ENCODE data around the gene TRA2B.

Gene TRA2B

DNA sequence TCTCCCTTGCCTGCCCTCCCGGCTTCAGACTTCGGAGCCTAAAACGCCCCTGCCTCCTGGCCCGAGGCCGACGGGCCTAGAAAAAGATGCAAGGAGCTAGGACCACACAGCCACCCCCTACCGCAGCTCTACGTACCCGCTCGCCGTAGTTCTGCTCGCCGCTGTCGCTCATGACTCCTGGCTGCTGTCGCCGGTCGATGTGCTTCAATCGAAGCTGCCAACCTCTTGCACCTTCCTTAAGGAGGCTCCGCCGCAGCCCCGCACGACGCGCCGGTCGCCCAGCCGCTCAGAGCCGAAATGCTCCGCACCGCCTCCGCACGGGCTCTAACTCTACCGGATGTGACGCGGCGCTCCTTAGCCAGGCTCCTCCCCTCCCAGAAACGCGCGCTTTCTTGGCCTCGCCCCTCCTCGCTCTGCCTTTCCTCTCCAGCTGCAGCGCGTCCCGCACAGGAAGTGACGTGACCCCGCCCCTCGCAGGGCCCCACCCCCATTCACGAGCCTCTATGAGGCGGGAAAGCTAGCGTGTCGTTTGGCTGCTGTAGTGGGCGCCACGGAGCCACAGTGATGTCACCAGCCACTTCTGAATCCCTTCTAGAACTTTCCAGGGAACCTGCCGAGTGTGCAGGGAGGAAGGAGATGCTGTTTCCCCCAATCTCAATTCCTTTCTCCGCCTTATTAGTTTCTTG is at the start of gene TRA2B:
TRA2B (minus strand) TSS at position 326 of the 686 bp plus-strand sequence; CDS start at position 172, 154 bp downstream.
- peaks cover 3% of the 10 kb centered on the region for H3K9me3 Mint-ChIP-seq
- peaks cover 54% of the 10 kb centered on the region for H3K36me3 Mint-ChIP-seq (ENCODE audit: low read depth)
- peak within 1 kb of the TSS; percentile 100 for H3K27ac Mint-ChIP-seq
- peaks cover 24% of the 10 kb centered on the region for H3K4me1 Mint-ChIP-seq (ENCODE audit: low read depth)
- H3K4me3 Mint-ChIP-seq, result peak within 1 kb of the TSS; percentile 99
- H3K27me3 Mint-ChIP-seq, result no peaks in the 10 kb centered on the region
- peak; percentile 99 for DNase-seq

DNA sequence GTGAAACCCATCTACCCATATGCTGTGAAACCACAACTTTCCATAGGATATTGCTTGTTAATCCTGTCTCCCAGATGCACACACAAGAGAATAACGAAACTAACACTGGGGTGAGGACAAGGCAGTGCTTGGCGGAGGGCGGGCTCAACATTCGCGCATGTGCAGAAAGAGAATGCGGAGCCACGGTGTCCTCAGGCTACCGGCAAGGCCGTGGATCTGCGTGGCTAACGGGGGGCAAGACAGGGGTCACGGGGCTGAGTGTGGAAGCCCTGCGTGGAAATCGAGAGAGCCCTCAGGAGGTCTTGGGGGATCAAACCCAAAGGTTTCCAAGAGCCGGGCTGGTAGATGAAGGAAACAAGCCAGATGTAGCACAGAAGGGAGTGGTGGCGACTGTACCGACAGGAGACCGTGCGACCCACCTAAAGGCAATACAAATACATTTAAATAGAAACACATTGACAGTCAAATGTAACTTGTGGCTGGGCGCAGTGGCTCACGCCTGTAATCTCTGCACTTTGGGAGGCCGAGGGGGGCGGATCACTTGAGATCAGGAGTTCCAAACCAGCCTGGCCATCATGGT is 48.5 kb upstream of the TRA2B start:
- Mint-ChIP-seq H3K9me3 (no peaks in the 10 kb centered on the region), H3K36me3 (ENCODE audit: low read depth) (no peaks in the 10 kb centered on the region), H3K4me1 (ENCODE audit: low read depth) (peaks cover 4% of the 10 kb centered on the region), H3K4me3 (no peak overlapping the region), H3K27ac (no peak overlapping the region), H3K27me3 (peaks cover 15% of the 10 kb centered on the region)
- no peak for DNase-seq

DNA sequence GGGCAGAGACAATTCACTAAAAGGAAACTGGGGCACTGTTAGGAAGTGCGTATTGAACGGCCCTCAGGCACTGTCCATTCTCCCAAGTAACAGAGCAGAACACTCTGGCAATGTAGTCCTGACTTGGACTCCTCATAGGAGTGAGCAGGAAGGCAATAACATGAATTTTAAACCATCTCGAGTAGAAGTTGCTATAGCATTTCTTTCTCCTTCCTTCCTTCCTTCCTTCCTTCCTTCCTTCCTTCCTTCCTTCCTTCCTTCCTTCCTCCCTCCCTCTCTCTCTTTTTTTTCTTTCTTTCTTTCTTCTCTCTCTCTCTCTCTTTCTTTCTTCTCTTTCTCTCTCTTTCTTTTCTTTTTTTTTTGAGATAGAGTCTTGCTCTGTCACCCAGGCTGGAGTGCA is 46.4 kb upstream of the TRA2B start:
- Mint-ChIP-seq H3K4me1 (ENCODE audit: low read depth) (peaks cover 4% of the 10 kb centered on the region), H3K9me3 (no peaks in the 10 kb centered on the region), H3K36me3 (ENCODE audit: low read depth) (no peaks in the 10 kb centered on the region), H3K4me3 (no peak overlapping the region), H3K27me3 (peaks cover 19% of the 10 kb centered on the region), H3K27ac (no peak overlapping the region)
- DNase-seq, result no peak

DNA sequence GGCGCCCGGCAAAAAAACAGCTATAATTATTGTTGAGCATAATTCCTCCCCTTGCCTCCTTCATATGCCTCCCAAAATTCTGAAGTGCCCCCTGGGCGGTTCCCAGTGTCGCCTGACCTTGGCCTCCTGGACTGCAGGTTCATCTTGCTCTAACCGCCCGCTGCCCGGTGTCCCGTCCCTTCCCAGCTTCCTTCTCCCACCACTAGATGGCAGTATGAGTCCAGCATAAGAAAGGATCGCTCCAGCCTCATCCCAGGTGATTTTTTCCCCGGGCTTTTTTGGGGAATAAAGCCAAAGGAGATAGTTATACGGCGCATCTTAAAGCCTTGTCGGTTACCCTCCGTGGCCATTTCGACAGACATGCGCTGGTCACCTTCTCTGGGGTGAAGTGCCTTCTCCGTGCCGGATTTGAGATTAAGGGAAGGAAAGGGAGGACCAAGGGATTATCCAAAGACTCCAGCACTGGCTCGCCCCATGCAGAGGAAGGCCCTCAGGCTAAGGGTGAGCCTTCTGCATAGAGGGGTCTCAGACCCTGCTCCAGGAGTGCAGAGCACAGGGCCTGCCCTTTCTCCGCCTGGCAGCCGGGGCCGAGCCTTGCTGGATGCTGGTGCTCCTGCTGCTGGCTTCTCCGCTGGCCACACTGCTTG is 45.8 kb upstream of the TRA2B start:
- Mint-ChIP-seq H3K27ac (no peak overlapping the region), H3K4me1 (ENCODE audit: low read depth) (peaks cover 7% of the 10 kb centered on the region), H3K36me3 (ENCODE audit: low read depth) (no peaks in the 10 kb centered on the region)

DNA sequence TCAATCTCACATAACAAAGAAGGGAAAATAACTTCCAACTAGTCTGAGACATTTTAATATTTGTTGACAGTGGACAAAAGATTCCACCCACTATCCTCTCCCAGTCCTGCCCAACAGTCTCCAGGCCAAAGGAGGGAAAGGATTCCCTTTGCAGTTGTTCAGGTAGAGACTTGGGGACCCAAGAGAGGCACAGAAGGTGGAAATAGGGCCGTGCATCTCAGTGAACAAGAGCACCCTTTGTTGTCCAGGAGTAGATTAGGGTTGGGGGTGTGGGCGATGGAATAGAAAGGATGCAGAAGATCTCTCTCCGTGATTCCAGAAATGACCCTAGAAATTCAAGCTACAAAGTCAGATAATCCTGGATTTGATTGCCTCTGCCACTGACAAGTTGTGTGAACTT is 44.8 kb upstream of the TRA2B start:
- Mint-ChIP-seq H3K36me3 (ENCODE audit: low read depth) (no peaks in the 10 kb centered on the region), H3K9me3 (no peaks in the 10 kb centered on the region), H3K4me3 (no peak overlapping the region), H3K4me1 (ENCODE audit: low read depth) (peaks cover 14% of the 10 kb centered on the region), H3K27me3 (peaks cover 19% of the 10 kb centered on the region), H3K27ac (no peak overlapping the region)
- no peak for DNase-seq

More for the DNA sequence above, 45.8 kb upstream of the TRA2B start:
- no peak overlapping the region for H3K4me3 Mint-ChIP-seq
- peak; percentile 70 for DNase-seq
- no peaks in the 10 kb centered on the region for H3K9me3 Mint-ChIP-seq
- peaks cover 19% of the 10 kb centered on the region for H3K27me3 Mint-ChIP-seq

DNA sequence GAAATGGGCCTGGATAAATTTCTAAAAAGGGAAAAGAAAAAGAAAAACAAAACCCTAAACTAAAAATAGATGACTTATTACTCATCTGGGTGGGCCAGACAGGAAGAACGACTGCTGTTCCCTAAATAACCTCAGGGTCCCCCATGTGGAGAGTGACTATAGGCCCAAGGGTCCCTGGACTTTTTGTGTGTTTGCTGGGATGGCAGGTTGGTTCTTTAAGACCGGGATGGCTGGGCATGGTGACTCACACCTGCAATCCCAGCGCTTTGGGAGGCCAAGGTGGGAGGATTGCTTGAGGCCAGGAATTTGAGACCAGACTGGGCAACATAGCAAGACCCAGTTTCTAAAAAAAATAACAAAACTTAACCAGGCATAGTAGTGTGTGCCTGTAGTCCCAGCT is 43.8 kb upstream of the TRA2B start:
- H3K4me3 Mint-ChIP-seq, result no peak overlapping the region
- no peaks in the 10 kb centered on the region for H3K9me3 Mint-ChIP-seq
- no peak overlapping the region for H3K27ac Mint-ChIP-seq
- no peaks in the 10 kb centered on the region for H3K36me3 Mint-ChIP-seq (ENCODE audit: low read depth)
- peaks cover 23% of the 10 kb centered on the region for H3K4me1 Mint-ChIP-seq (ENCODE audit: low read depth)
- no peak for DNase-seq
- peaks cover 19% of the 10 kb centered on the region for H3K27me3 Mint-ChIP-seq

DNA sequence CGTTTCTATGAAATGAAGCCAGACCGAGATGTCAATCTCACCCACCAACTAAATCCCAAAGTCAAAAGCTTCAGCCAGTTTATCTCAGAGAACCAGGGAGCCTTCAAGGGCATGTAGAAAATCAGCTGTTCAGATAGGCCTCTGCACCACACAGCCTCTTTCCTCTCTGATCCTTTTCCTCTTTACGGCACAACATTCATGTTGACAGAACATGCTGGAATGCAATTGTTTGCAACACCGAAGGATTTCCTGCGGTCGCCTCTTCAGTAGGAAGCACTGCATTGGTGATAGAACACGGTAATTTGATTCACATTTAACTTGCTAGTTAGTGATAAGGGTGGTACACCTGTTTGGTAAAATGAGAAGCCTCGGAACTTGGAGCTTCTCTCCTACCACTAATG is 41.9 kb upstream of the TRA2B start:
- Mint-ChIP-seq H3K4me3 (no peak overlapping the region), H3K4me1 (ENCODE audit: low read depth) (peaks cover 27% of the 10 kb centered on the region), H3K27me3 (peaks cover 24% of the 10 kb centered on the region), H3K27ac (no peak overlapping the region), H3K9me3 (no peaks in the 10 kb centered on the region), H3K36me3 (ENCODE audit: low read depth) (no peaks in the 10 kb centered on the region)
- DNase-seq, result no peak

DNA sequence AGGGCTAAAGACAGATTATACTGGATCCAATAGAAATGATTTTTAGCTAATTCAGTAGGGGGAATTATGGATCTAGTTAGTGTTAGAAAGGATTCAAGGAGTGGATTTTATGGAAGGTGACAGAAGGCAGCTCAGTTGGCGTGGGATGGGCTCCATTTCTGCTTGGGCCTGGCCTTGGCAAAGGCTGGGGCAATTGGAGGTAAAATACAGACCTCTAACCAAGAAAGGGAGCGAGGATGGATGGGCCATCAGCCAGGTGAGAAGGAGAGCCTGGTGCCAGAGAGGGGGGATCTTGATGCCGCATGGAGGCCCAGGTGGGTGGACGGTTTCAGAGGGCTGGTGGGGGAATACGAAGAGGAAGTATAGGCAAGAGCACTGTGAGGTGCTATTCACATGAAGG is 40.7 kb upstream of the TRA2B start:
- H3K36me3 Mint-ChIP-seq (ENCODE audit: low read depth), result no peaks in the 10 kb centered on the region
- H3K9me3 Mint-ChIP-seq, result no peaks in the 10 kb centered on the region
- H3K27me3 Mint-ChIP-seq, result peaks cover 19% of the 10 kb centered on the region
- no peak for DNase-seq
- no peak overlapping the region for H3K27ac Mint-ChIP-seq
- H3K4me1 Mint-ChIP-seq (ENCODE audit: low read depth), result peaks cover 25% of the 10 kb centered on the region
- no peak overlapping the region for H3K4me3 Mint-ChIP-seq

DNA sequence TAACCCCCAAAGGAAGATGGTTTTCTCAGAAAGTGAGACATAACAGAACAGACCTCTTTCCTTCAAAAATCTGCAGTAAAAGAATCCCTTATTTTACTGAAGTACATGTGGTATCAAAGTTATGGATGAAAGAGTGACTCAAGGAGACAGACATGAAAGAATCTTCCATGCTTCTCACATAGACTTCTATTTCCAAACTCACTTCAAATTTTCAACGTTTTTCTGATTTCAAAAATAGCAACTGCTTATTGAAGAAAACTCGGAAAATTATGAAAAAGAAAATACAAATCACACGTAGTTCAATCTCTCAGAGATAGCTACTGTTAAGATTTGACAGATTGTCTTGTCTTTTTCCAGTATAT is 39.8 kb upstream of the TRA2B start:
- H3K4me3 Mint-ChIP-seq, result peak overlapping the region; percentile 41
- peaks cover 14% of the 10 kb centered on the region for H3K27me3 Mint-ChIP-seq

DNA sequence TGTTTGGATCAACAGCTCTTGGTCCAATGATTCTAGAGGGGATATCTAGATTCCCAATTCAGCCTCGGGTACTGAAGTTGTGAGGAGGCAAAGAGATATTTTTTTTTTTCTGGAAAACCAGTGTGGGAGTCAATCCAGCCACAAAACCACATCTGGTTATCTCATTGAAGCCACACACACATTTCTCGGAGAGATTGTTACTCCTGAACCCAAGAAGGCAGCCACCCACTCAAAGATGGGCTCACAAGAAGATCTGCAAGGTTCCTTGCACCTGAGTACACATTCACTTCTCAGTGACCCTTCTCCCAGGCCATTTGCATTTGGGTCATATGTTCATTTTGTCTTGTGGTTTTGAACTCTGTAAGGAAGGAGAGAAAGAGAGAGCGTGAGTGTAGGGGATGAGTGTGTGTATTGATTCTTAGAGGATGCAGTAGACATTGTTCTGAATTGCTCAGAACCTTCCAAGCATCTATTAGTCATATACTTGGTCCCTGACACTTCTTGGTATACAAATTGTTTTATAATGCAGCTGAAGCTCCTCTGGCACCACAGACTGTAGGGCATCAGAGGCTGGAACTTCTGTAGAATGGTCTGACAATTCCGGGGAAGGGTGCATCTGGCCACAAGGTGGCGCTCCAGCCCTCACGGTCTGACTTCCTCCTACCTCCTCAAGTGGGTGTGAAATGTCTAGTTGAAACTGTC is 39.3 kb upstream of the TRA2B start:
- peaks cover 9% of the 10 kb centered on the region for H3K27me3 Mint-ChIP-seq
- H3K4me3 Mint-ChIP-seq, result peak overlapping the region; percentile 41
- peak; percentile 90 for DNase-seq
- H3K4me1 Mint-ChIP-seq (ENCODE audit: low read depth), result peaks cover 23% of the 10 kb centered on the region
- H3K36me3 Mint-ChIP-seq (ENCODE audit: low read depth), result no peaks in the 10 kb centered on the region
- peak overlapping the region; percentile 30 for H3K27ac Mint-ChIP-seq
- H3K9me3 Mint-ChIP-seq, result no peaks in the 10 kb centered on the region

More for the DNA sequence above, 39.8 kb upstream of the TRA2B start:
- no peak for DNase-seq
- Mint-ChIP-seq H3K36me3 (ENCODE audit: low read depth) (no peaks in the 10 kb centered on the region), H3K27ac (peak overlapping the region; percentile 30), H3K9me3 (no peaks in the 10 kb centered on the region), H3K4me1 (ENCODE audit: low read depth) (peaks cover 23% of the 10 kb centered on the region)

DNA sequence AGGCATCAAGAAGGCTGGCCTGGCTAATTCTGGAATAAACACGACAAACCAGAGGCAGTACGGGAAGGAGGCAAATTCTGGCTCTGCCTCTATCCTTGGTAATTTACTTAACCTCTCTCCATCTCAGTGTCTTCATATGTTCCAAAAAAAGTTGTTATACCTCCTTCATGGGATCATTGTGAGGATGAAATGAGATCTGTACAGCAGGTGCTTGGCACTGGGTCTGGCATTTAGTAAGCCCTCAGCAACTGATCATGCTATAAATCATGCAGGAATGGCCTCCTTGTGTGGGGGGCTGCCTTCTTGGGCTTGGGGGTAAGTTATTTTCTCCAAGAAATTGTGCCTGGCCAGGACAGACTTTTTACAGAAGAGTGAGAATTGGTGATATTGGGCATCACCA is 38.3 kb upstream of the TRA2B start:
- no peaks in the 10 kb centered on the region for H3K36me3 Mint-ChIP-seq (ENCODE audit: low read depth)
- H3K27me3 Mint-ChIP-seq, result peaks cover 9% of the 10 kb centered on the region
- H3K4me1 Mint-ChIP-seq (ENCODE audit: low read depth), result peaks cover 23% of the 10 kb centered on the region
- H3K4me3 Mint-ChIP-seq, result no peak overlapping the region
- no peak overlapping the region for H3K27ac Mint-ChIP-seq
- H3K9me3 Mint-ChIP-seq, result no peaks in the 10 kb centered on the region
- no peak for DNase-seq

DNA sequence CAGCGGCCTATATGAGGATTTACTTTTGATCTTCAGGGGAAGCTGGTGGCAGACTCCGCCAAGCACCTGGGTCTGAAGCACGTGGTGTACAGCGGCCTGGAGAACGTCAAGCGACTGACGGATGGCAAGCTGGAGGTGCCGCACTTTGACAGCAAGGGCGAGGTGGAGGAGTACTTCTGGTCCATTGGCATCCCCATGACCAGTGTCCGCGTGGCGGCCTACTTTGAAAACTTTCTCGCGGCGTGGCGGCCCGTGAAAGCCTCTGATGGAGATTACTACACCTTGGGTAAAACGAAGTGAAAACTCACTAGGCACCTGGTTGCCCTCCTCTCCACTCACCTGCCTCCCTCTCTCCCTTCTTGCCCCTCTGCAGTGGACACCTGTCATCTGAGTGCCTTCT is 33.8 kb upstream of the TRA2B start:
- Mint-ChIP-seq H3K9me3 (no peaks in the 10 kb centered on the region), H3K27me3 (peaks cover 5% of the 10 kb centered on the region), H3K27ac (no peak overlapping the region), H3K36me3 (ENCODE audit: low read depth) (no peaks in the 10 kb centered on the region), H3K4me1 (ENCODE audit: low read depth) (peaks cover 4% of the 10 kb centered on the region), H3K4me3 (no peak overlapping the region)
- no peak for DNase-seq

DNA sequence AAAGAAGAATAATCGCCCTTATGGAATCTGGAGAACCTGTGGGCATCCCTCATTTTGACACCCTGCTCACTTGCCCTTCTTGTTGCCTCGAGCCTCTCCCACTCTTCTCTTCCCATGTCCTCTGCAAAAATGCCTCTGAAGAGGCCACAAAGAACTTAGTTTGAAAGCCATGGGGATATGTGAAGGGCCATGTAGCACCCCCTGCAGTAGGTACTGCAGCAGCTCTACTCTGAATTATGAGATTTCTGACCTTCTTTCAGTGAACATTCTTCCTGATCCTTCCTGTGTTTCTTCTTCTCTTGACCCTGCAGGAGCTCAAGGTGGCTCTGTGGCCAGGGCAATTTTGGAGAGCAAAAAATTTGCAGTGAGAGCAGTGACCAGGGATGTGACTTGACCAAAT is 30.4 kb upstream of the TRA2B start:
- no peak overlapping the region for H3K4me3 Mint-ChIP-seq
- no peaks in the 10 kb centered on the region for H3K4me1 Mint-ChIP-seq (ENCODE audit: low read depth)
- no peak overlapping the region for H3K27ac Mint-ChIP-seq
- H3K9me3 Mint-ChIP-seq, result peaks cover 6% of the 10 kb centered on the region
- H3K36me3 Mint-ChIP-seq (ENCODE audit: low read depth), result peaks cover 2% of the 10 kb centered on the region
- DNase-seq, result no peak
- no peaks in the 10 kb centered on the region for H3K27me3 Mint-ChIP-seq

DNA sequence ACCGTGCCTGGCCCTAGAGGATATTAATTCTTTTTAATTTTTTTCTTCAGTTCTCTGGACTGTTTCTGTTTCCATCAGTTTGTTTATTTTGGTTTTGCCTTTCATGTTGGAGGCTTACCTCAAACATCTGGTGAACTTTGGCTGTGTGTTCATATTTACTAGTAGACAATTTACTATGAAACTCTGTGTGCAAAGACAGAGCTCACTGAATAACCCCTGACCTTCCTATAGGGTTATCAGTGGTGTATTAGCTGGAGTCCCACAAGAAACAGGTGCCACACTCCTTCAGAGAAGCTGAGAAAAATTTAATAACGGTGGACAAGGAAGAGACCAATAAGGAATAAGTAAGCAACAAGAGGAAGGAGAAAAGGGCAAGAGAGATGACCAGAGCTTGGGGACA is 28.8 kb upstream of the TRA2B start:
- no peak for DNase-seq
- peaks cover 6% of the 10 kb centered on the region for H3K9me3 Mint-ChIP-seq
- H3K27me3 Mint-ChIP-seq, result no peaks in the 10 kb centered on the region
- H3K36me3 Mint-ChIP-seq (ENCODE audit: low read depth), result peaks cover 2% of the 10 kb centered on the region
- no peak overlapping the region for H3K27ac Mint-ChIP-seq
- no peaks in the 10 kb centered on the region for H3K4me1 Mint-ChIP-seq (ENCODE audit: low read depth)
- H3K4me3 Mint-ChIP-seq, result no peak overlapping the region

DNA sequence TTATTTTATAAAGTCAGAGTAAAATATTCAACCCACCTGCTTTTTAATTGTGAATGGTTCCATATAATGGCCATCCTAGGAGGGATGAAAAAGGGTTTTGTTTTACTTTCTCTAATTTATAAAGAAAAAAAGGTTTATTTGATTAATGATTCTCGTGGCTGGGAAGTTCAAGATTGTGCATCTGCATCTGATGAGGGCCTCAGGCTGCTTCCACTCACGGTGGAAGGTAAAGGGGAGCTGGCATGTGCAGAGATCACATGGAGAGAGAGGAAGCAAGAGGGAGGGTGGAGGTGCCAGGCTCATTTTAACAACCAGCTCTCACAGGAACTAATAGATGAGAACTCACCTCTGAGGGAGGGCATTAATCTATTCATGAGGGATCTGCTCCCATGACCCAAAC is 27.7 kb upstream of the TRA2B start:
- Mint-ChIP-seq H3K4me3 (no peak overlapping the region), H3K9me3 (peaks cover 6% of the 10 kb centered on the region), H3K36me3 (ENCODE audit: low read depth) (peaks cover 2% of the 10 kb centered on the region), H3K27me3 (no peaks in the 10 kb centered on the region), H3K27ac (no peak overlapping the region), H3K4me1 (ENCODE audit: low read depth) (no peaks in the 10 kb centered on the region)
- DNase-seq, result no peak
